Hindlimb muscle (tissue), 1 donor: ENCODE data around the gene TEP1. TPM values are rescaled to one million over a fixed set of nuclear protein-coding genes. Genes with fewer than 3 reads are reported as not detected.
"Not testable (repeated sequence)": the region's sequence is repeated elsewhere in the genome, so short reads cannot be mapped to it uniquely, and the experiment has no call there.

Source experiments
- DNase-seq: peaks from one replicate; pipeline ENCODE4 v3.0.0-alpha.2; 2013
- polyA plus RNA-seq: library from polyadenylated mRNA; unstranded; fragments of 120-200 nt; gene quantifications from one replicate; pipeline ENCODE4 v1.2.1, GENCODE V29; 2013; ENCODE audit not compliant: insufficient read length

Gene TEP1
- polyA plus RNA-seq, 1 donor = 17.5 TPM

GRCh38 chr14:20341032-20341431 lies 72.3 kb downstream of the TEP1 start:
- DNase-seq = not testable (repeated sequence)

GRCh38 chr14:20334017-20334416 lies 79.3 kb downstream of the TEP1 start:
- DNase-seq = no peak

- no peak for DNase-seq
Observed at GRCh38 chr14:20333494-20333841, 79.8 kb downstream of the TEP1 start.

GRCh38 chr14:20332788-20333493 lies 80.4 kb downstream of the TEP1 start, which contains the start of gene CCNB1IP1:
TSS of gene CCNB1IP1 (minus strand) at chr14:20333279. CDS start at chr14:20316523, 16,756 bp downstream.
- DNase-seq = peak; percentile 81

GRCh38 chr14:20332431-20332787 lies 80.9 kb downstream of the TEP1 start:
- DNase-seq = no peak

GRCh38 chr14:20331053-20331613 lies 82.2 kb downstream of the TEP1 start:
- no peak for DNase-seq

- no peak for DNase-seq
Observed at GRCh38 chr14:20329355-20329754, 83.9 kb downstream of the TEP1 start.

GRCh38 chr14:20328705-20329104 lies 84.6 kb downstream of the TEP1 start:
- no peak for DNase-seq

GRCh38 chr14:20327005-20327869 lies 86.1 kb downstream of the TEP1 start:
- DNase-seq = peak; percentile 67

- DNase-seq = no peak
Observed at GRCh38 chr14:20317720-20318119, 95.6 kb downstream of the TEP1 start.

Other genes starting within 250 kb of the TEP1 start
- not detected for gene OR11G2, start 222.6 kb downstream of the TEP1 start, polyA plus RNA-seq
- not detected for gene OR11H6, start 189.8 kb downstream of the TEP1 start, polyA plus RNA-seq
- gene OR11H7, start 184.5 kb downstream of the TEP1 start, polyA plus RNA-seq = not detected
- not detected for gene OR11H4, start 174.2 kb downstream of the TEP1 start, polyA plus RNA-seq
- gene TTC5, start 107.5 kb downstream of the TEP1 start, polyA plus RNA-seq = 11.3 TPM
- 58.8 TPM for gene CCNB1IP1, start 80.2 kb downstream of the TEP1 start, polyA plus RNA-seq
- gene PARP2, start 69.9 kb downstream of the TEP1 start, polyA plus RNA-seq = 35.5 TPM
- 0.97 TPM for gene KLHL33, start 22.7 kb upstream of the TEP1 start, polyA plus RNA-seq
- gene OSGEP, start 41.3 kb upstream of the TEP1 start, polyA plus RNA-seq = 41.9 TPM
- gene APEX1, start 41.7 kb upstream of the TEP1 start, polyA plus RNA-seq = 163 TPM
- gene PIP4P1, start 47.9 kb upstream of the TEP1 start, polyA plus RNA-seq = 18.6 TPM
- gene PNP, start 55.9 kb upstream of the TEP1 start, polyA plus RNA-seq = 7.3 TPM
- gene RNASE10, start 92.0 kb upstream of the TEP1 start, polyA plus RNA-seq = not detected
- gene RNASE9, start 147.5 kb upstream of the TEP1 start, polyA plus RNA-seq = not detected
- gene RNASE11, start 174.5 kb upstream of the TEP1 start, polyA plus RNA-seq = not detected
- gene RNASE12, start 177.9 kb upstream of the TEP1 start, polyA plus RNA-seq = not detected
- not detected for gene OR6S1, start 228.2 kb upstream of the TEP1 start, polyA plus RNA-seq